AG09319 (cell line): Measurements from ENCODE around the gene PAQR9.

Source experiments
- DNase-seq: peaks from one replicate; pipeline ENCODE4 v3.0.0-alpha.2; 2010; ENCODE audit warnings: low read depth; ENCODE audit errors: extremely low read depth
- CTCF ChIP-seq: IDR thresholded peaks from 2 replicates; pipeline ENCODE4 v1.5.1; 2011; ENCODE audit warnings: low read depth, mild to moderate bottlenecking, inconsistent platforms, low read length, moderate library complexity

The PAQR9 gene

DNA sequence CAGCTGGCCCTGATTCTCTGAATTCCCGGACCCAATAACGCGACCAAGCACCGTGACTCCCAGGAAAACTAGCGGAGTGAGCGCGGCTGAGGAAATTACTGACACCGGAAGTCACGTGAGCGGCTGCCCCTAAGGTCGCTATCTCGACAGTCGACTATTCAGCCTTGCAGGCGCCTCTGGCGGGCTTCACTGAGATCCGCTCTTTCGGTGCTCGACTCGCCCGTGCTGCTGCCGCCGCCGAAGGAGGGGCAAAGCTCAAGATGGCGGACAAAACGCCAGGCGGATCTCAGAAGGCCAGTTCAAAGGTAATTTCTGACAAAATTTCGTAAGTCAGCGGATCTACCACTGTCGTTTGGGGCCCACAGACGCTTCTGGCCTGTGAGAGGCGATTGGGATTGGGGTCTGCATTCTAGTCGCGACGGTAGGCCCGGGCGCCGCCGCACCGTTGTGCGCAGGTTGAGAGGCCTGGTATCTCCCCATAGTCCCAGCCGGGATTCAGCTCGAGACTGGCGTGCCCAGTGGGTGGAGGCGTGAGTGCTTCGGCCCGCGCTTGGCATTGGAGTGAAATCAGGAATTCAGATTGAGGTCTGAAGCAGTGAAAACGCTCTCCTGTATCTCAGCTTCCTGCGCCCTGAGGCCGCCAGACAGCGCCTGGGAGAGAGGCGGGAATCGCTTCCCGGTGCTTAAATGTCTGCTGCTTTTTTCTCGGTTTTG, 38.1 kb upstream of the PAQR9 start, which contains the start of gene U2SURP:
Gene U2SURP (plus strand): TSS at position 202 of the 714 bp plus-strand sequence. CDS start 59 bp downstream, at position 261.
- DNase-seq = peak; percentile 95
- TF ChIP-seq CTCF = no peak

DNA sequence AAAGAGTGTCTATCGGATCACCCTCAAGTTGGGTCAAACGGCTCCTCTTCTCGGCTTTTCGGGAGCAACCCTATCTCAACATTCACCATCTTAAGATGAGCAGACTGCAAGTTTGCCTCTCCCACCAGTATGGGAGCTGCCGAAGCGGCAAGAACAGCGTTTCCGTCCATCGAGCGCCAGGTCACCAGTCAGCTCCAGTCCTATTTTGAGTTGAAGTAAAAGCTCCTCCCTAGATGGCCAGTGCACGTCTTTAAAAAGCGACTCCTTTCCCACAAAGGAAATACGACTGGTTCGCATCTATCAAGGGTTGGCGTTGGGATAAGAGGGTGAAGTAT, 37.5 kb upstream of the PAQR9 start:
- DNase-seq = no peak
- no peak for TF ChIP-seq CTCF

GRCh38 chr3:143000528-143000927, 37.1 kb upstream of the PAQR9 start:
- no peak for TF ChIP-seq CTCF
- no peak for DNase-seq

GRCh38 chr3:142999881-143000280, 36.4 kb upstream of the PAQR9 start:
- no peak for DNase-seq

DNA sequence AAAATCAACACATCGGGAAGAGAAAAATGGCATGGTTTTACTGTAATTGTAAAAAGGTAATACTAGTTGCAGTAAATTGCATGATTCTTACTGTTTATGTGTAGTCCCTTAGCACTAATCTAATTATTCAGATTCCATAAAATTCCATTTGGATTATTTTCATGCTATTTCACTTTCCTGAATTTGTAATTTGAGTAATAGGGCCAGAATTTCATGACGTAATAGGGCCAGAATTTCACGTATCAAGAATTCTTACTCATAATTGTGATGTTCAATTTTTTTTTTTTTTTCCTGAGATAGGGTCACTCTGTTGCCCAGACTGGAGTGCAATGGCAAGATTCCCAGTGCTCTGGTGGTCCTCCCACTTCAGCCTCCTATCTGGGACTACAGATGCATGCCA, 35.0 kb upstream of the PAQR9 start:
- TF ChIP-seq CTCF = no peak
- no peak for DNase-seq

More at GRCh38 chr3:142999881-143000280, 36.4 kb upstream of the PAQR9 start:
- no peak for TF ChIP-seq CTCF

DNA sequence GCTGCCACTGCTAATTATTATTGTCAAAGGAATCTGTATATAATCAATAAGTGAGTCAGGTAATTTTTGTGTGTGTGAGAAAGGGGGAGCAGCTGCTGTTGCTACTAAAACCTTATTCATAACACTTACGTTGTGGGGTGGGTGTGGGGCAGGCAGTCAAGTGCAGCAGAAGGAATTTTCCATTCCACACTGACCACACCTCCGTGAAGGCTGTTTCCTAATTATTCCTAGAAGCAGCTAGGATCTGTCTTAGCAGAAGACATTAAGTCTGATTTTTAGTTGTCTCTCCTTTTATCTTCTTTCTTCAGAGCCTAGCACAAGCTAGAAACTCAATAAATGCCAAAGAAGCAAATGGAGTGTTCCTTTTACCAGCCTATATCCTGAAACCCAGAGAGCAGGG, 33.9 kb upstream of the PAQR9 start:
- no peak for TF ChIP-seq CTCF
- DNase-seq = no peak

DNA sequence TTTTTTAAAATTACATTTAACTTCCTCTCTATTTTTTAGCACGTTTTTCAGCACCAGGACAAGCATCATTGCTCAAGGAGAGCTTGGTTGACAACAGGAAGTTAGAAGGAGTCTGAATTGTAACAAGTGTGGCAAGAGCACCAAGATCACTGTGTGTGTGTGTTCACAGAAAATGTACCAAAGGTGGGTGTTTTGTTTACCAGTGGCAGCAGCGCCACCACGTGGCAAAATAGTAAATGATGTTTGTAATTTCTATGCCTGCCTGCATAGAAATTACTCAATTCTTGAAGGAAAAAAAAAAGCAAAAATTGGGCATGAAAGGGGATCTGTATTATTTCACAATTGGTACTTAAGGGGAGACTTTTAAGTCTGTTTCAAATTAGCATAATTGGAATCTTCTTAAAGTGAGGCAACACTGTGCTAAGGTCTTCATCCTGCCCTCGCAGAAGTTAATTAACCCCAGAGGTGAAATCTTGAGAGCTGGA, 30.5 kb upstream of the PAQR9 start:
- TF ChIP-seq CTCF = peak; percentile 60
- peak; percentile 56 for DNase-seq
